ENCODE results near the gene LRRC57. TPM values are rescaled to one million over a fixed set of nuclear protein-coding genes. Genes with fewer than 3 reads are reported as not detected.

The LRRC57 gene
- polyA plus RNA-seq, 3 donors = 7.8 to 17.4 (median 11.2) TPM

DNA sequence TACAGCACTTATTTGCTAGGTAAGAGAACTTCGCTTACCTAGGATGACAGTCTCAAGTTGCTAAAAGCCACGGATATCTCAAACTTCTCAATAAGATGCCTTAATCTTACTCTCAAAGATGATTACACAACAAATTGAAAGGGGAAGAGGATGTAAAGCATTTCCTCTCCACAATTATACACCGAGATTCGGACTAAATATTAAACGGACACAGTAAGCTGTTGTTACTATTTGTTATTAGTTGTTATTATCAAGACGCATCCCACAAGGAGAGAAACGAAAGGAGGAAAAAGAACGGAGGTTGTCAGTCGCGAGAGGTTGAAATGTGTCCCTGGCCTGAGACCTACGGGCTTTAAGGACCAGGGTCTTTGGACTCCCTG, 58.3 kb downstream of the LRRC57 start:
- H3K9me3 ChIP-seq (replicated peaks in 1 of 2; ENCODE audit: control insufficient read depth in 1 of 2, insufficient read depth in 1 of 2, low read length in 2 of 2) = no peaks in the 10 kb centered on the region

More for the DNA sequence above, 58.3 kb downstream of the LRRC57 start:
- no peaks in the 10 kb centered on the region for H3K9me3 Mint-ChIP-seq
- Histone ChIP-seq H3K9ac (ENCODE audit: insufficient read depth, low read length, poor library complexity, severe bottlenecking) (peak overlapping the region; percentile 89), H2AFZ (ENCODE audit: insufficient read depth, low read depth, low read length, poor library complexity, severe bottlenecking) (peak overlapping the region; percentile 86), H3K27me3 (ENCODE audit: control insufficient read depth in 2 of 2, insufficient read depth in 2 of 2, low read length in 2 of 2) (no peaks in the 10 kb centered on the region), H3K4me2 (replicated peaks; ENCODE audit: extremely low read depth, low read length, poor library complexity, severe bottlenecking) (peak overlapping the region; percentile 83), H3K27ac (ENCODE audit: low read depth in 1 of 2, low read length in 2 of 2) (peak overlapping the region; percentile 89 to 99), H3K36me3 (replicated peaks in 1 of 2; ENCODE audit: control insufficient read depth in 1 of 2, insufficient read depth in 2 of 2, low read length in 2 of 2) (peaks cover 5 to 19% of the 10 kb centered on the region in 2 donors), H3K4me3 (replicated peaks in 1 of 3; ENCODE audit: low read depth in 2 of 3, low read length in 3 of 3) (peak overlapping the region; percentile 84 to 100 (median 95)), H3K4me1 (ENCODE audit: control insufficient read depth in 1 of 2, insufficient read depth in 2 of 2, low read length in 2 of 2) (peaks cover 64 to 69% of the 10 kb centered on the region in 2 donors), H3K79me2 (ENCODE audit: insufficient read depth, low read length) (peaks cover 89% of the 10 kb centered on the region), H4K20me1 (ENCODE audit: insufficient read depth, low read length) (peaks cover 53% of the 10 kb centered on the region)
- H3K27me3 Mint-ChIP-seq (ENCODE audit: low read depth in 3 of 3) = peaks cover 0 to 5% (median 0%) of the 10 kb centered on the region in 3 donors
- peaks cover 61% of the 10 kb centered on the region for H3K4me1 Mint-ChIP-seq
- peak overlapping the region; percentile 91 to 92 for H3K4me3 Mint-ChIP-seq
- peaks cover 11 to 22% of the 10 kb centered on the region in 2 donors for H3K36me3 Mint-ChIP-seq
- TF ChIP-seq, protein P1, sequence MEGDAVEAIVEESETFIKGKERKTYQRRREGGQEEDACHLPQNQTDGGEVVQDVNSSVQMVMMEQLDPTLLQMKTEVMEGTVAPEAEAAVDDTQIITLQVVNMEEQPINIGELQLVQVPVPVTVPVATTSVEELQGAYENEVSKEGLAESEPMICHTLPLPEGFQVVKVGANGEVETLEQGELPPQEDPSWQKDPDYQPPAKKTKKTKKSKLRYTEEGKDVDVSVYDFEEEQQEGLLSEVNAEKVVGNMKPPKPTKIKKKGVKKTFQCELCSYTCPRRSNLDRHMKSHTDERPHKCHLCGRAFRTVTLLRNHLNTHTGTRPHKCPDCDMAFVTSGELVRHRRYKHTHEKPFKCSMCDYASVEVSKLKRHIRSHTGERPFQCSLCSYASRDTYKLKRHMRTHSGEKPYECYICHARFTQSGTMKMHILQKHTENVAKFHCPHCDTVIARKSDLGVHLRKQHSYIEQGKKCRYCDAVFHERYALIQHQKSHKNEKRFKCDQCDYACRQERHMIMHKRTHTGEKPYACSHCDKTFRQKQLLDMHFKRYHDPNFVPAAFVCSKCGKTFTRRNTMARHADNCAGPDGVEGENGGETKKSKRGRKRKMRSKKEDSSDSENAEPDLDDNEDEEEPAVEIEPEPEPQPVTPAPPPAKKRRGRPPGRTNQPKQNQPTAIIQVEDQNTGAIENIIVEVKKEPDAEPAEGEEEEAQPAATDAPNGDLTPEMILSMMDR (IDR thresholded peaks at IDR 0.05) = no peak
- intact Hi-C loops (cut with micrococcal nuclease) = loop anchor here (5.0 to 10.0 kb wide), 2 partner anchors 432 to 435 kb away; partner anchors contain the start of gene TTBK2 (in 2 of the 2)
- DNase-seq = peak in 2 of 3 donors; percentile 46 to 61
- WGBS (ENCODE audit: insufficient coverage) = 3% methylated on average over 6 of the region's 11 CpGs
- H3K27ac Mint-ChIP-seq = peak overlapping the region; percentile 97 to 99 (median 98)

Other genes starting within 250 kb of the LRRC57 start
- 10 to 100 TPM in 1 of 3 donors, 1 to 10 TPM in 2; 2.9 to 76.5 (median 3.6) TPM for gene CAPN3, start 189.3 kb downstream of the LRRC57 start, polyA plus RNA-seq
- gene ZNF106, start 57.7 kb downstream of the LRRC57 start, polyA plus RNA-seq = 100 to 1,000 TPM in 1 of 3 donors, 10 to 100 TPM in 2; 29.0 to 121 (median 69.2) TPM
- gene SNAP23, start 53.2 kb downstream of the LRRC57 start, polyA plus RNA-seq = 100 to 1,000 TPM; 104 to 198 (median 187) TPM
- 10 to 100 TPM; 12.5 to 22.0 (median 15.9) TPM for gene HAUS2, start within 50 bp of the LRRC57 start, polyA plus RNA-seq
- gene STARD9, start 26.8 kb upstream of the LRRC57 start, polyA plus RNA-seq = under 1 TPM in 1 of 3 donors, not detected in 2; 0.39 TPM
- 1 to 10 TPM; 1.1 to 6.3 (median 2.2) TPM for gene CDAN1, start 188.3 kb upstream of the LRRC57 start, polyA plus RNA-seq